Erythroblast (primary cell): Measurements from ENCODE around the gene CASD1.

Source experiments
- GATA1 ChIP-seq: IDR thresholded peaks from 2 replicates; pipeline ENCODE4 v1.6.1; 2011; ENCODE audit warnings: low read depth, mild to moderate bottlenecking, control low read depth, low read length, moderate library complexity
- POLR2A ChIP-seq: IDR thresholded peaks from 2 replicates; pipeline ENCODE4 v1.6.1; 2011; ENCODE audit warnings: mild to moderate bottlenecking, low read length

DNA sequence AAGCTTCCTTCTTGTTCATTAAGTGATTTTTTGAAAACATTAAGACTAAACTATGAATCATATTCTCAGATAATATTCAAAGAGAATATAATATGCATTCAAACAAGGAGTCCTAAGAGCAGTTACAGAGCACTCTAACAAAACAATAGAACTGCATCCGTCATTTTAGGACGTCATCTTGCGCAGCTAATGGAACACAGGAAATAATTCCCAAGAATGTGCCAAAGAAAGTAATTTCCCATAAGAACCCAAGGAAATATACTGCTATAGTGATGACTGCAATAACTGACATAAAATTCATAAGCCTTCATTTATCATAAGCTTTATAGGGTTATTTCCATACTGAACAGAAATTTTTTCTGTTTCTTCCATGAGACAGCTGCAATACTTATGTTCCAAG, 28.3 kb upstream of the CASD1 start:
- TF ChIP-seq POLR2A: no peak
- no peak for TF ChIP-seq GATA1
